Brain microvascular endothelial cell (primary cell): ENCODE measurements around the gene C6orf62.
A peak's percentile ranks its signal among the peaks of the same experiment; 100 is the strongest.
"Not testable (repeated sequence)": the region's sequence is repeated elsewhere in the genome, so short reads cannot be mapped to it uniquely, and the experiment has no call there.

Source experiments
- DNase-seq: peaks from one replicate; pipeline ENCODE4 v3.0.0-alpha.2; 2020
- H3K27ac ChIP-seq: fragments of 250-450 bp; sonication (Bioruptor Pico); 2 replicates; pipeline ENCODE4 v1.5.1; 2020; ENCODE audit warnings: mild to moderate bottlenecking, moderate library complexity
- H3K27me3 ChIP-seq: fragments of 250-450 bp; sonication (Bioruptor Pico); replicated peaks from 2 replicates; pipeline ENCODE4 v1.5.1; 2020; ENCODE audit warnings: mild to moderate bottlenecking
- H3K36me3 ChIP-seq: fragments of 250-450 bp; sonication (Bioruptor Pico); replicated peaks from 2 replicates; pipeline ENCODE4 v1.5.1; 2020; ENCODE audit warnings: mild to moderate bottlenecking
- H3K4me3 ChIP-seq: 2 replicates; pipeline ENCODE4 v1.5.1; 2011; ENCODE audit warnings: low read depth, mild to moderate bottlenecking, control low read depth, low read length, moderate library complexity
- in situ Hi-C: cut with HindIII; loops from 2 replicates; pipeline ENCODE4 v1.10.0; 2017; ENCODE audit warnings: low sequenced_read_pairs, low pct_ligation_motif_present
- TF ChIP-seq, protein P1 (sequence below): IDR thresholded peaks from 2 replicates; pipeline ENCODE4 v1.5.1; 2011; ENCODE audit warnings: low read depth, mild to moderate bottlenecking, moderate library complexity, low read length, control low read depth, inconsistent platforms; ENCODE audit errors: missing control alignments

The C6orf62 gene

GRCh38 chr6:24743944-24744335, 25.0 kb upstream of the C6orf62 start:
- no peak for DNase-seq
- H3K4me3 ChIP-seq: no peak overlapping the region
- H3K27me3 ChIP-seq: no peaks in the 10 kb centered on the region
- H3K27ac ChIP-seq: peak overlapping the region; percentile 99
- TF ChIP-seq, protein P1, sequence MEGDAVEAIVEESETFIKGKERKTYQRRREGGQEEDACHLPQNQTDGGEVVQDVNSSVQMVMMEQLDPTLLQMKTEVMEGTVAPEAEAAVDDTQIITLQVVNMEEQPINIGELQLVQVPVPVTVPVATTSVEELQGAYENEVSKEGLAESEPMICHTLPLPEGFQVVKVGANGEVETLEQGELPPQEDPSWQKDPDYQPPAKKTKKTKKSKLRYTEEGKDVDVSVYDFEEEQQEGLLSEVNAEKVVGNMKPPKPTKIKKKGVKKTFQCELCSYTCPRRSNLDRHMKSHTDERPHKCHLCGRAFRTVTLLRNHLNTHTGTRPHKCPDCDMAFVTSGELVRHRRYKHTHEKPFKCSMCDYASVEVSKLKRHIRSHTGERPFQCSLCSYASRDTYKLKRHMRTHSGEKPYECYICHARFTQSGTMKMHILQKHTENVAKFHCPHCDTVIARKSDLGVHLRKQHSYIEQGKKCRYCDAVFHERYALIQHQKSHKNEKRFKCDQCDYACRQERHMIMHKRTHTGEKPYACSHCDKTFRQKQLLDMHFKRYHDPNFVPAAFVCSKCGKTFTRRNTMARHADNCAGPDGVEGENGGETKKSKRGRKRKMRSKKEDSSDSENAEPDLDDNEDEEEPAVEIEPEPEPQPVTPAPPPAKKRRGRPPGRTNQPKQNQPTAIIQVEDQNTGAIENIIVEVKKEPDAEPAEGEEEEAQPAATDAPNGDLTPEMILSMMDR: no peak
- no peaks in the 10 kb centered on the region for H3K36me3 ChIP-seq
- in situ Hi-C loops: no loop called here

DNA sequence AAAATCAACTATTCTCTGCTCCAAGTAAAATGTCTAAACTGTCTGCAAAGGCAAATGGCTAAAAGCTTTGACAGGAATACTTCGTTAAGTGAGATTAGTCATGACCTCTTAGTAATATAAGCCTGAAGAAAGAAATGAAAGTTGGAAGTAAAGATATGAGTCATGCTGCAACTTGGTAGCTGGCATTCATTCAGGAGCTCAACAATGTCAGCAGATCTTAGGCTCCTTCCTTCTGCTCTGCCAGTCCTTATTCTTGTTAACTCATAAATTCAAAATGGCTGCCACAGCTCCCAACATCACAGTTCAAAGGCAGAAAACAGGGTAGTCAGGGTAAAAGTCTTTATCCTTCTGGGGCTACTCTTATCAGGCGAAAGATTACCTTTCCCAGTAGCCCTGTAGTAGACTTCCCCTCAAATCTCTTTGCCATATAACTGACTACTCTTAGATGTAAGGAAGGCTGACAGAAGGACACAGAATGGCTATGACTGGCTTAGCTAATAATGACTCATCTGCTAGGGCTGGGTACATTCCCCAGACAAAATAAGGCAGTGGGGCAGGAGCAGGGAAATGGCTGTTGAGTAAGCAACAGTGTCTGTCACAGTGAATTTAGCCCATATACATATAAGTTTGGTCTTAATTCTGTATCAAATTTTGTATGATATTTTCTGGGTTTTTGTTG, 24.4 kb upstream of the C6orf62 start:
- no peak overlapping the region for H3K4me3 ChIP-seq
- H3K27me3 ChIP-seq: no peaks in the 10 kb centered on the region
- in situ Hi-C loops: no loop called here
- TF ChIP-seq, protein P1: no peak
- peak; percentile 96 for DNase-seq
- peak overlapping the region; percentile 99 for H3K27ac ChIP-seq
- no peaks in the 10 kb centered on the region for H3K36me3 ChIP-seq

- DNase-seq: no peak
- Histone ChIP-seq H3K27me3 (no peaks in the 10 kb centered on the region), H3K4me3 (no peak overlapping the region), H3K27ac (peak overlapping the region; percentile 99), H3K36me3 (no peaks in the 10 kb centered on the region)
- TF ChIP-seq, protein P1: no peak
- in situ Hi-C loops: no loop called here
These were observed 23.3 kb upstream of the C6orf62 start for GRCh38 chr6:24742216-24742738.

DNA sequence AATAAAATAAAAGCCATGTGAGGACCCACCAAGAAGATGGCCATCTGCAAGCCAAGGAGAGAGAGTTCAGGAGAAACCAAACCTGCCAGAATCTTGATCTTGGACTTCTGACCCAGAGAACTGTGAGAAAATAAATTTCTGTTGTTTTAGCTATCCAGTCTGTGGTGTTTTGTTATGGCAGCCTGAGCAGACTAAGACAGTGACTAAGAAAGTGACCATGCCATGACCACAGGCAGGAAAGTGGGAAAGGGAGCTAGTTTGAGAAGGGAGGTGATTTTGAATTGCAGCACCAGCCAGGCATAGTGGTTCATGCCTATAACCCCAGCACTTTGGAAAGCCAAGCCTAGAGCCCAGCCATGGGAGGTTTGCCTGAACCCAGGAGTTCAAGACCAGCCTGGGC, 21.9 kb upstream of the C6orf62 start:
- TF ChIP-seq, protein P1: no peak
- DNase-seq: peak; percentile 71
- Histone ChIP-seq H3K27ac (peak overlapping the region; percentile 34), H3K4me3 (no peak overlapping the region), H3K36me3 (no peaks in the 10 kb centered on the region), H3K27me3 (no peaks in the 10 kb centered on the region)
- in situ Hi-C loops: no loop called here

GRCh38 chr6:24738741-24739140, 19.8 kb upstream of the C6orf62 start:
- Histone ChIP-seq H3K27ac (no peak overlapping the region), H3K36me3 (no peaks in the 10 kb centered on the region), H3K27me3 (no peaks in the 10 kb centered on the region), H3K4me3 (no peak overlapping the region)
- TF ChIP-seq, protein P1: no peak
- no peak for DNase-seq
- in situ Hi-C loops: no loop called here

GRCh38 chr6:24734710-24735109, 15.8 kb upstream of the C6orf62 start:
- H3K27ac ChIP-seq, H3K4me3 ChIP-seq, in situ Hi-C loops, DNase-seq, H3K36me3 ChIP-seq, H3K27me3 ChIP-seq: not testable (repeated sequence)
